Heart left ventricle (tissue), 16 donors: Measurements from ENCODE around the gene MAP3K3. TPM values are rescaled to one million over a fixed set of nuclear protein-coding genes. Genes with fewer than 3 reads are reported as not detected.

ENCODE experiments used
- ATAC-seq, 4 donors: fragments of 200-7000 bp; cut with Tn5 transposase; one replicate each; pipeline ENCODE4 v1.9.1; 2020 to 2022; ENCODE audit warnings: moderate library complexity in 4 of 4, mild to moderate bottlenecking in 3 of 4, moderate number of reproducible peaks in 1 of 4
- DNase-seq, 5 donors: peaks; one replicate each; pipeline ENCODE4 v3.0.0-alpha.2; 2020
- H3K27ac ChIP-seq, 12 donors: fragments of 200-600 bp; sonication (generic) in 4 of 12; one replicate each; pipeline versions ENCODE4 v1.5.0 to v1.8.0; 2016 to 2022; ENCODE audit warnings: mild to moderate bottlenecking in 2 of 12
- H3K27me3 ChIP-seq, 9 donors: fragments of 200-600 bp; sonication (generic) in 2 of 9; one replicate each; pipeline versions ENCODE4 v1.5.1 to v1.8.0; 2016 to 2022; ENCODE audit warnings: mild to moderate bottlenecking in 3 of 9
- H3K36me3 ChIP-seq, 9 donors: fragments of 200-600 bp; sonication (generic) in 2 of 9; one replicate each; pipeline versions ENCODE4 v1.5.0 to v1.8.0; 2018 to 2022; ENCODE audit warnings: mild to moderate bottlenecking in 2 of 9
- H3K4me1 ChIP-seq, 12 donors: fragments of 200-600 bp; sonication (generic) in 4 of 12; one replicate each; pipeline versions ENCODE4 v1.5.0 to v1.8.0; 2016 to 2022; ENCODE audit warnings: mild to moderate bottlenecking in 3 of 12
- H3K4me3 ChIP-seq, 12 donors: fragments of 200-600 bp; sonication (generic) in 4 of 12; one replicate each; pipeline versions ENCODE4 v1.5.0 to v1.8.0; 2017 to 2022; ENCODE audit warnings: mild to moderate bottlenecking in 9 of 12, moderate library complexity in 4 of 12
- H3K9me3 ChIP-seq, 12 donors: fragments of 200-600 bp; sonication (generic) in 4 of 12; one replicate each; pipeline versions ENCODE4 v1.5.0 to v1.8.0; 2016 to 2022; ENCODE audit warnings: mild to moderate bottlenecking in 1 of 12
- POLR2A ChIP-seq, 2 donors: fragments of 450-650 bp; IDR thresholded peaks; one replicate each; pipeline ENCODE4 v1.6.1; 2017; ENCODE audit warnings: antibody characterized with exemption in 2 of 2, mild to moderate bottlenecking in 2 of 2, moderate library complexity in 2 of 2
- whole genome bisulfite sequencing, 4 donors: extraction: QIAGEN DNeasy Blood & Tissue Kit in 2 of 4; methylation state at CpG; one replicate each; pipeline versions ENCODE4 v1.1.5 to v1.1.7; 2013 to 2018; 5-methylcytosine and 5-hydroxymethylcytosine counted together
- intact Hi-C, 10 donors: fragments of 100-400 bp; cut with DNase I; formaldehyde crosslinking; loops; one replicate each; pipeline versions ENCODE4 v1.11.1 to v1.14.2; 2022
- polyA plus RNA-seq, 2 donors: library from polyadenylated mRNA; stranded (reverse); fragments of 200-250 nt; gene quantifications; one replicate each; pipeline ENCODE4 v1.2.3, GENCODE V29; 2013
- total RNA-seq, 9 donors: library from RNA; depleted of rRNA in 2 of 9; stranded (reverse); fragments of >200 nt in 2 of 9; fragmentation: NEBNext Ultra II Directional in 3 of 9; extraction: Animal tissue kit (Norgen Biotek cat#: 25700) in 3 of 9; gene quantifications; one replicate each; pipeline versions ENCODE4 v1.1.0 to v1.2.4, GENCODE V29; 2016 to 2023
- TF ChIP-seq, protein P1 (sequence below), 12 donors: fragments of 200-600 bp; sonication (generic) in 4 of 12; IDR thresholded peaks; one replicate each; pipeline versions ENCODE4 v1.5.0 to v1.8.0; 2018 to 2022; ENCODE audit warnings: antibody characterized with exemption in 12 of 12, mild to moderate bottlenecking in 5 of 12
- donor health status: ischemic (EF 13 %, LVEDD 7.1; RV severe dilation, severe dysfunction).
- donor health status: healthy with polysubstance abuse.
- donor health status: DM: no; HTN: yes; CAD: no.
- donor health status: DM: no; HTN: no; CAD: no.
- donor health status: ischemic (EF 25% LVEDD 6.9; RV normal size, moderate dysfunction).
- donor health status: ischemic (EF 25% LVEDD 5.7; RV mildly dilated, moderate dysfunction).
- donor health status: healthy.
- donor health status: DM: yes; HTN: yes; CAD: no.
- donor health status: ischemic (EF 35%, LVEDD 5.7; RV mildly dilated, moderate dysfunction).
- donor health status: nonischemic (EF 11% LVEDD 7.7; RV severe dilation, severe dysfunction).
- donor health status: DM: yes; HTN: yes; CAD: no.
- donor health status: PGD.
- donor health status: ischemic (EF 29% LVEDD 5.4; RV normal size, mild dysfunction).
- donor health status: nonischemic (EF 23%, LVEDD 6.1; RV moderate dilation, normal function).

Gene MAP3K3
- total and polyA plus RNA-seq, 11 donors: 20.5 to 102 (median 58.0) TPM

DNA sequence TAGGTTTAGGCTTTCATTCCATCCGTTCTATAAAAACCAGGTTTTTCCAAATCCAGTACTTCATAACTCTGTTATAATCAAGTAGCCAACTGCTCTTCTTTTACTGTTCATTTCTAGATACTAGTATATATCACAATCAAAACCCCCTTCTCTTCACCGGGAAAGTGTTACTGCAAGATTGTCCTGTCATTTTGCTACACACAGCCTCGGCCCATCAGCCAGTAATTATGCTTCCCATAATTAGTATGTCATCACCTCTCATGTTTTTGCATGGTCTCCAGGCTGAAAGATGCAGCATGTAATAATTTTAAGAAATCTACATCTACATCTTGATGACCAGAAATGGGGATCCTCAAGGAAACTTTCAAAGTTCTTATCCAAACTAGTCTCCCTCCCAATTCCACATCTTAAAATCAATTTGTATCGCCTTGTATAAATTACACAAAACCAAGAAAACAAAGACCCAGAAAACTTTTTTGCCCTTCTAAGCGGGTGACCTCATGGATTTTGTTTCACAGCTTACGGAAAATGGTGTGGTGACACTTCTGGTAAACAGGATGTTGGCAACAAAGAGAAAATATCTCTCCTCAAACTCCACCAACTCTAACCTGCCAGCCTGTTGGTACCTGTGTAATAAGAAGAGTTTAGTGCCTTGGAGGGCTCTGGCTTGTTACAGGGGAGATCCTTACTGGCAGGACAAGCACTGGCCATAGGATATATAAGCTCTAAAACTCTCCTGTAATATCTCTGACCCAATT, 12.2 kb upstream of the MAP3K3 start:
- Histone ChIP-seq H3K4me1 (peaks cover 0 to 3% (median 0%) of the 10 kb centered on the region in 12 donors), H3K4me3 (no peak overlapping the region), H3K27ac (peak overlapping the region in 1 of 12 donors; percentile 40), H3K9me3 (no peaks in the 10 kb centered on the region), H3K27me3 (no peaks in the 10 kb centered on the region), H3K36me3 (peaks cover 0 to 65% (median 59%) of the 10 kb centered on the region in 9 donors)
- 79 to 87% (median 84%) methylated on average over 6 of the region's 6 CpGs for WGBS, 4 donors
- TF ChIP-seq, protein P1, sequence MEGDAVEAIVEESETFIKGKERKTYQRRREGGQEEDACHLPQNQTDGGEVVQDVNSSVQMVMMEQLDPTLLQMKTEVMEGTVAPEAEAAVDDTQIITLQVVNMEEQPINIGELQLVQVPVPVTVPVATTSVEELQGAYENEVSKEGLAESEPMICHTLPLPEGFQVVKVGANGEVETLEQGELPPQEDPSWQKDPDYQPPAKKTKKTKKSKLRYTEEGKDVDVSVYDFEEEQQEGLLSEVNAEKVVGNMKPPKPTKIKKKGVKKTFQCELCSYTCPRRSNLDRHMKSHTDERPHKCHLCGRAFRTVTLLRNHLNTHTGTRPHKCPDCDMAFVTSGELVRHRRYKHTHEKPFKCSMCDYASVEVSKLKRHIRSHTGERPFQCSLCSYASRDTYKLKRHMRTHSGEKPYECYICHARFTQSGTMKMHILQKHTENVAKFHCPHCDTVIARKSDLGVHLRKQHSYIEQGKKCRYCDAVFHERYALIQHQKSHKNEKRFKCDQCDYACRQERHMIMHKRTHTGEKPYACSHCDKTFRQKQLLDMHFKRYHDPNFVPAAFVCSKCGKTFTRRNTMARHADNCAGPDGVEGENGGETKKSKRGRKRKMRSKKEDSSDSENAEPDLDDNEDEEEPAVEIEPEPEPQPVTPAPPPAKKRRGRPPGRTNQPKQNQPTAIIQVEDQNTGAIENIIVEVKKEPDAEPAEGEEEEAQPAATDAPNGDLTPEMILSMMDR (IDR thresholded peaks at IDR 0.05): no peak
- TF ChIP-seq POLR2A (IDR thresholded peaks at IDR 0.05): no peak
- no peak for DNase-seq
- intact Hi-C loops: loop anchor here in 4 of 10 donors (1.0 to 5.0 kb wide), 4 partner anchors 168 to 185 kb away; no protein-coding TSS in a partner anchor
- ATAC-seq: no peak

DNA sequence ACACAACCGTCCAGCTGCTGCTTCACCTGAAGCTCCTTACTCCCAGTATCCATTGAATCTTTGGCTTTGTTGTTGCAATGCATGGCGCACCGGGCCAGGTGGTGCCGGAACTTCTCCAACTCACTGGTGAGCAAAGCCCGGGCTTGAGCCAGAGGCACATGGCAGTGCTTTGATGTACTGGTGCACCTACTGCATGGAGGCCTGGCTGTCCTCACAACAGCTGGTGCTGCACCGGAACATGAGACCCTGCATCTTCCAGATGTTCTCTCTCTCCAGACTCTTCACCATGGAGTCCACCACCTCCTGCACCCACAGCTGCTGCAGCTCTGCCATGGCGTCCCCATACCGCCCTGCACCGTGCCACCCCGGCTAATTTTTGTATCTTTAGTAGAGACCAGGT, 11.4 kb upstream of the MAP3K3 start:
- peaks cover 0 to 57% (median 51%) of the 10 kb centered on the region in 9 donors for H3K36me3 ChIP-seq

DNA sequence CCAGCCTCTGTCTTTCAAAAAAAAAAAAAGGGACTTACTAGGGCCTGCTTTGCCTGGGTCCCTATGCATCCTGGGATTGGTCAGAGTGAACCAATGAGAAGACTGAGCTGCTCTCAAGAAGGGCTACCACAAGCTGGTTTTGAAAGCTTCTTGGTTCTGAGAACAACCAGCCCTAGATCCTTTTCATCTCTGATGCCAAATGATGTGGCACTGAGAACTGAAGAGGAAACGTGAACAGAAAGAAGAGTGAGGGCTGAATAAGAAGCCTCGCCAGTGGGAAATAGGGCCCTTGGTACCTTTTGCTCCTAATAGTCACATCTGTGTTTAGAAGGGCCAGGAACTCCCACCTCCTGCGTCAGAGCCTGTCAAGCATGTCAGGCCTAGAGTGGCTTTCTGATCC, 10.9 kb upstream of the MAP3K3 start:
- 86 to 94% (median 93%) methylated on average over 3 of the region's 3 CpGs for WGBS, 4 donors

More for the DNA sequence above, 11.4 kb upstream of the MAP3K3 start:
- Histone ChIP-seq H3K4me1 (peaks cover 0 to 3% (median 0%) of the 10 kb centered on the region in 12 donors), H3K9me3 (no peaks in the 10 kb centered on the region), H3K4me3 (no peak overlapping the region), H3K27ac (peak overlapping the region in 1 of 12 donors; percentile 40), H3K27me3 (no peaks in the 10 kb centered on the region)
- no peak for ATAC-seq
- no peak for DNase-seq
- intact Hi-C loops: loop anchor here in 4 of 10 donors (1.0 to 5.0 kb wide), 4 partner anchors 169 to 186 kb away; no protein-coding TSS in a partner anchor
- TF ChIP-seq, protein P1 (IDR thresholded peaks at IDR 0.05): no peak
- TF ChIP-seq POLR2A (IDR thresholded peaks at IDR 0.05): no peak
- 94 to 96% (median 95%) methylated on average over 10 of the region's 10 CpGs for WGBS, 4 donors

DNA sequence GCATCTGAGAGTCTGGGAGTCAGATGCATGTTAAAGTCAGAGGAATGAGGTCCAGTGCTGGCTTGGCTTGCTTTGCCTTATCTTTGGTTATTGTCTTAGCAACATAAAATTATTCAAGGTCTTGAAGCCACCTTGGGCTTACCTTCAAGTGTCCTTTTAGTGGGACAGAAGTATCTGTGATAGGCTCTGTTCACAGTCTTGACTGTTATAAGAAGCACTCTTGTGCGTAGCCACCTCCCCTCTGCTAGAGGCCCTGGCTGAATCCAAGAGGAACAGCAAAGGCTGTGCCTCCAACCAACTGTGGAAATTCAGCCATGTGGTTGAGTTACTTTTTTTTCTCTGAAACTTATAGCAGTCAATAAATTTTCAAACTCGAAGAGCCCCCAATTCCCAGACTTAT, 8.6 kb upstream of the MAP3K3 start:
- Histone ChIP-seq H3K27me3 (no peaks in the 10 kb centered on the region), H3K9me3 (no peaks in the 10 kb centered on the region), H3K36me3 (peaks cover 0 to 28% (median 22%) of the 10 kb centered on the region in 9 donors), H3K27ac (no peak overlapping the region), H3K4me1 (peaks cover 0 to 3% (median 0%) of the 10 kb centered on the region in 12 donors), H3K4me3 (no peak overlapping the region)
- ATAC-seq (no peak), DNase-seq (no peak)
- WGBS, 4 donors: 88 to 93% (median 90%) methylated on average over 2 of the region's 2 CpGs
- intact Hi-C loops: loop anchor here in 5 of 10 donors (2.0 to 5.0 kb wide), 3 partner anchors 171 to 189 kb away; no protein-coding TSS in a partner anchor
- TF ChIP-seq, protein P1 (IDR thresholded peaks at IDR 0.05): no peak
- no peak for TF ChIP-seq POLR2A (IDR thresholded peaks at IDR 0.05)

More for the DNA sequence above, 10.9 kb upstream of the MAP3K3 start:
- Histone ChIP-seq H3K4me3 (no peak overlapping the region), H3K36me3 (peaks cover 0 to 52% (median 46%) of the 10 kb centered on the region in 9 donors), H3K27ac (peak overlapping the region in 1 of 12 donors; percentile 40), H3K9me3 (no peaks in the 10 kb centered on the region), H3K4me1 (peaks cover 0 to 3% (median 0%) of the 10 kb centered on the region in 12 donors), H3K27me3 (no peaks in the 10 kb centered on the region)
- DNase-seq (no peak), ATAC-seq (no peak)
- TF ChIP-seq POLR2A (IDR thresholded peaks at IDR 0.05): no peak
- TF ChIP-seq, protein P1 (IDR thresholded peaks at IDR 0.05): no peak
- intact Hi-C loops: loop anchor here in 4 of 10 donors (2.0 to 5.0 kb wide), 3 partner anchors 169 to 185 kb away; no protein-coding TSS in a partner anchor
